GM12878 (cell line): ENCODE measurements around the gene MED13. TPM values are rescaled to one million over a fixed set of nuclear protein-coding genes. Genes with fewer than 3 reads are reported as not detected.
"Not testable (repeated sequence)": the region's sequence is repeated elsewhere in the genome, so short reads cannot be mapped to it uniquely, and the experiment has no call there.

ENCODE experiments used
- ATAC-seq: fragments of 200-7000 bp; cut with Tn5 transposase; 3 replicates; pipeline ENCODE4 v1.9.1; 2020; ENCODE audit warnings: mild to moderate bottlenecking, moderate library complexity
- BruUV-seq: library from RNA; stranded (reverse); fragments of 400-500 nt; replicated peaks from 2 replicates; lab custom pipeline; 2021; lab: Mats Ljungman, UMichigan
- CTCF ChIA-PET: fragments of 300-600 bp; sonication (Branson Sonifier 250); formaldehyde crosslinking; extraction: SDS; loops from one replicate; lab custom pipeline; 2021; ENCODE audit warnings: inconsistent platforms; lab: Yijun Ruan, JAX
- POLR2A ChIA-PET: fragments of 350-600 bp; formaldehyde crosslinking; extraction: SDS; loops from one replicate; lab custom pipeline; 2021; ENCODE audit warnings: inconsistent platforms; lab: Charles Lee
- RAD21 ChIA-PET: fragments of 300-600 bp; sonication (Branson Sonifier 250); formaldehyde crosslinking; loops from one replicate; lab custom pipeline; 2023; ENCODE audit warnings: antibody characterized with exemption; ENCODE audit not compliant: unreplicated experiment; lab: Charles Lee
- SMC1A ChIA-PET: fragments of 300-600 bp; sonication (Branson Sonifier 250); formaldehyde crosslinking; loops from one replicate; lab custom pipeline; 2023; ENCODE audit not compliant: unreplicated experiment, uncharacterized antibody; lab: Charles Lee
- DNase-seq: peaks from one replicate; pipeline ENCODE4 v3.0.0-alpha.2; 2011; ENCODE audit warnings: low read depth, low spot score
- FAIRE-seq: peaks from 3 replicates; lab custom pipeline; 2011; peaks lifted over from hg19 to GRCh38; lab: Jason Lieb, UNC
- H2AFZ ChIP-seq: 2 replicates; pipeline ENCODE4 v1.6.0; 2011; ENCODE audit warnings: low read depth, low read length, control low read depth; ENCODE audit not compliant: control insufficient read depth
- H3K27ac ChIP-seq: 2 replicates; pipeline ENCODE4 v1.5.1; 2011; ENCODE audit warnings: control low read depth; ENCODE audit not compliant: control insufficient read depth, insufficient read depth
- H3K27me3 ChIP-seq, 2 experiments: replicated peaks in 1 of 2; 2 replicates each; pipeline versions ENCODE4 v1.6.0 to v1.6.1; 2011; ENCODE audit warnings: low read length in 1 of 2; ENCODE audit not compliant: control insufficient read depth in 2 of 2, insufficient read depth in 2 of 2
- H3K36me3 ChIP-seq, 2 experiments: 2 replicates each; pipeline ENCODE4 v1.5.1; 2011; ENCODE audit warnings: low read length in 1 of 2; ENCODE audit not compliant: control insufficient read depth in 2 of 2, insufficient read depth in 2 of 2
- H3K4me1 ChIP-seq: 2 replicates; pipeline ENCODE4 v1.6.1; 2011; ENCODE audit warnings: mild to moderate bottlenecking, low read length, moderate library complexity, mixed read lengths; ENCODE audit not compliant: control insufficient read depth, insufficient read depth
- H3K4me2 ChIP-seq: 2 replicates; pipeline ENCODE4 v1.6.0; 2011; ENCODE audit warnings: control low read depth; ENCODE audit not compliant: control insufficient read depth, insufficient read depth
- H3K4me3 ChIP-seq: fragments of 200-600 bp; sonication (generic); 2 replicates; pipeline ENCODE4 v1.5.1; 2016
- H3K79me2 ChIP-seq: 2 replicates; pipeline ENCODE4 v1.6.0; 2011; ENCODE audit warnings: low read length; ENCODE audit not compliant: control insufficient read depth, insufficient read depth
- H3K9ac ChIP-seq: 2 replicates; pipeline ENCODE4 v1.8.0; 2011; ENCODE audit warnings: low read length, control low read depth, mixed read lengths; ENCODE audit not compliant: control insufficient read depth, insufficient read depth
- H3K9me3 ChIP-seq: replicated peaks from 3 replicates; pipeline ENCODE4 v1.5.1; 2011; ENCODE audit warnings: mild to moderate bottlenecking, low read length; ENCODE audit not compliant: control insufficient read depth, insufficient read depth
- H4K20me1 ChIP-seq: 2 replicates; pipeline ENCODE4 v1.6.0; 2011; ENCODE audit not compliant: control insufficient read depth, insufficient read depth
- BACH1 ChIP-seq: fragments of 450-650 bp; IDR thresholded peaks from 2 replicates; pipeline ENCODE4 v1.6.1; 2017; ENCODE audit warnings: mild to moderate bottlenecking, borderline replicate concordance
- ETV6 ChIP-seq, 2 experiments: fragments of 450-650 bp in 1 of 2; IDR thresholded peaks in 1 of 2; conservative IDR thresholded peaks in 1 of 2; 2 replicates each; pipeline ENCODE4 v1.6.1; 2014; ENCODE audit warnings: antibody characterized with exemption in 1 of 2, borderline replicate concordance in 1 of 2, low read depth in 1 of 2, mild to moderate bottlenecking in 1 of 2, moderate library complexity in 1 of 2
- IRF5 ChIP-seq: fragments of 450-650 bp; IDR thresholded peaks from 2 replicates; pipeline ENCODE4 v1.6.1; 2017; ENCODE audit warnings: borderline replicate concordance
- NFXL1 ChIP-seq: fragments of 450-650 bp; IDR thresholded peaks from 2 replicates; pipeline ENCODE4 v1.6.1; 2017; ENCODE audit warnings: antibody characterized with exemption, mild to moderate bottlenecking, borderline replicate concordance
- PAX8 ChIP-seq: fragments of 450-650 bp; IDR thresholded peaks from 2 replicates; pipeline ENCODE4 v1.6.1; 2017; ENCODE audit warnings: mild to moderate bottlenecking, moderate library complexity
- ZNF207 ChIP-seq: fragments of 450-650 bp; IDR thresholded peaks from 2 replicates; pipeline ENCODE4 v1.6.1; 2014; ENCODE audit warnings: antibody characterized with exemption, mild to moderate bottlenecking, borderline replicate concordance
- WGBS: methylation state at CpG from one replicate; pipeline ENCODE4 v1.1.6; 2016; ENCODE audit warnings: low lambda C conversion rate; ENCODE audit not compliant: insufficient replicate concordance, insufficient coverage; ENCODE audit errors: missing lambda C conversion rate; 5-methylcytosine and 5-hydroxymethylcytosine counted together
- in situ Hi-C: fragments of 300-500 bp; cut with MboI; formaldehyde crosslinking; loops from 9 replicates; pipeline ENCODE4 v1.14.3; 2018; ENCODE audit warnings: mixed read lengths
- intact Hi-C: fragments of 100-400 bp; cut with micrococcal nuclease; formaldehyde crosslinking; loops from one replicate; pipeline ENCODE4 v1.14.2; 2022; ENCODE audit not compliant: unreplicated experiment
- polyA plus RNA-seq, 11 experiments: library from polyadenylated mRNA; depleted of rRNA in 4 of 11; unstranded in 6 of 11; stranded (reverse) in 5 of 11; fragments of >200 nt; fragmentation: Nextera tagmentation in 4 of 11; fragmentation: Illumina TruSeq in 1 of 11; extraction: Ambion mirVana in 4 of 11; extraction: Trizol in 1 of 11; gene quantifications; 1 replicate in 1 of 11; 2 replicates in 10 of 11; pipeline versions ENCODE4 v1.2.1 to v1.2.3, GENCODE V29; 2011 to 2016; ENCODE audit warnings: inconsistent platforms in 2 of 11, missing spikeins in 2 of 11, low read depth in 1 of 11
- total RNA-seq, 4 experiments: library from RNA; depleted of rRNA in 3 of 4; stranded (reverse); fragments of >200 nt in 3 of 4; fragmentation: Illumina TruSeq in 1 of 4; extraction: Trizol in 1 of 4; gene quantifications; 2 replicates each; pipeline versions ENCODE4 v1.2.1 to v1.2.3, GENCODE V29; 2013 to 2021

The MED13 gene
- total and polyA plus RNA-seq, 10 of the 15 experiments (the other 5 are each of a cell fraction or from before 2014, with no cell fraction given) = 4.6 to 49.7 (median 21.3) TPM

GRCh38 chr17:61897548-61898180 lies 167.4 kb downstream of the MED13 start:
- SMC1A ChIA-PET = interaction anchor here (0.8 to 1.4 kb wide), 3 partner anchors 62 to 212 kb away, joined by 3 to 7 read pairs (median 3); no protein-coding TSS in a partner anchor
- no peak overlapping the region for H3K27ac ChIP-seq
- no peak for TF ChIP-seq PAX8
- TF ChIP-seq NFXL1 = peak; percentile 32; the same call in 1 of the 2 replicates
- no peak for TF ChIP-seq ZNF207
- TF ChIP-seq ETV6 (conservative IDR thresholded peaks at IDR 0.05 in 1 of 2, IDR thresholded peaks at IDR 0.05 in 1 of 2; ENCODE audit: borderline replicate concordance in 1 of 2, low read depth in 1 of 2) = 0 out of 4 replicates have a peak, but pooled peaks of 1 of the 2 experiments have one; percentile 10
- TF ChIP-seq, all 136 proteins: peak for 2
- H3K27me3 ChIP-seq = no peaks in the 10 kb centered on the region
- no peaks in the 10 kb centered on the region for H3K9me3 ChIP-seq
- no peaks in the 10 kb centered on the region for H3K4me1 ChIP-seq
- no peaks in the 10 kb centered on the region for H4K20me1 ChIP-seq
- in situ Hi-C loops = no loop called here
- H3K4me2 ChIP-seq = no peak overlapping the region
- ATAC-seq = no peak
- no peak overlapping the region for H2AFZ ChIP-seq
- RAD21 ChIA-PET = interaction anchor here (2.1 kb wide), 1 partner anchor 212 kb away, joined by 16 read pairs; no protein-coding TSS in a partner anchor
- CTCF ChIA-PET = interaction anchor here (0.7 to 4.6 kb wide), 2 partner anchors 61 to 212 kb away, joined by 3 to 32 read pairs; no protein-coding TSS in a partner anchor
- no peak overlapping the region for H3K9ac ChIP-seq
- DNase-seq = no peak
- no peaks in the 10 kb centered on the region for H3K79me2 ChIP-seq
- peaks cover 0 to 18% of the 10 kb centered on the region in 2 experiments; a peak in 3 of 4 replicates for H3K36me3 ChIP-seq
- intact Hi-C loops = no loop called here
- POLR2A ChIA-PET = no interaction called here
- no peak for FAIRE-seq
- 94% methylated on average over 2 of the region's 2 CpGs for WGBS
- H3K4me3 ChIP-seq = no peak overlapping the region
- BruUV-seq = no TSS peak

GRCh38 chr17:61895391-61895790 lies 169.7 kb downstream of the MED13 start:
- no peak for DNase-seq
- H3K4me2 ChIP-seq = no peak overlapping the region
- no peak overlapping the region for H3K4me3 ChIP-seq
- no peak overlapping the region for H3K9ac ChIP-seq
- RAD21 ChIA-PET = interaction anchor here (0.7 kb wide), 1 partner anchor 214 kb away, joined by 3 read pairs; no protein-coding TSS in a partner anchor
- H3K27ac ChIP-seq = no peak overlapping the region
- no peak for ATAC-seq
- 80% methylated on average over 2 of the region's 2 CpGs for WGBS
- CTCF ChIA-PET = interaction anchor here (0.5 kb wide), 1 partner anchor 44 kb away, joined by 3 read pairs; no protein-coding TSS in a partner anchor
- no peak for FAIRE-seq
- no peaks in the 10 kb centered on the region for H3K27me3 ChIP-seq
- H2AFZ ChIP-seq = no peak overlapping the region
- BruUV-seq = no TSS peak
- no peaks in the 10 kb centered on the region for H3K9me3 ChIP-seq
- no peaks in the 10 kb centered on the region for H4K20me1 ChIP-seq
- SMC1A ChIA-PET = no interaction called here
- H3K36me3 ChIP-seq = peaks cover 0 to 14% of the 10 kb centered on the region in 2 experiments; a peak in 2 of 4 replicates
- in situ Hi-C loops (no loop called here), intact Hi-C loops (no loop called here)
- TF ChIP-seq BACH1 = no peak
- TF ChIP-seq IRF5 = no peak
- peak in 1 of 2 experiments; percentile 78; a peak in 2 of 4 replicates for TF ChIP-seq ETV6 (conservative IDR thresholded peaks at IDR 0.05 in 1 of 2, IDR thresholded peaks at IDR 0.05 in 1 of 2; ENCODE audit: borderline replicate concordance in 1 of 2, low read depth in 1 of 2)
- no peaks in the 10 kb centered on the region for H3K79me2 ChIP-seq
- H3K4me1 ChIP-seq = no peaks in the 10 kb centered on the region
- POLR2A ChIA-PET = interaction anchor here (0.5 to 1.3 kb wide), 2 partner anchors 32 to 155 kb away, joined by 3 to 4 read pairs; partner anchors contain the start of gene BRIP1

- BruUV-seq, H3K4me1 ChIP-seq, RAD21 ChIA-PET, CTCF ChIA-PET, DNase-seq, ATAC-seq, in situ Hi-C loops, H3K36me3 ChIP-seq, H3K4me3 ChIP-seq, SMC1A ChIA-PET, intact Hi-C loops, H3K4me2 ChIP-seq, H4K20me1 ChIP-seq, POLR2A ChIA-PET, FAIRE-seq, H3K27ac ChIP-seq, H3K9ac ChIP-seq, H3K9me3 ChIP-seq, H2AFZ ChIP-seq, H3K27me3 ChIP-seq, H3K79me2 ChIP-seq: not testable (repeated sequence)
- WGBS = 35% methylated on average over 5 of the region's 5 CpGs
Observed at GRCh38 chr17:61894310-61894709, 170.8 kb downstream of the MED13 start.
